ENCODE results near the gene PRKN.

PRKN gene

GRCh38 chr6:162722226-162722625, 5.3 kb downstream of the PRKN start:
- no peak overlapping the region for H3K27ac ChIP-seq (replicated peaks)
- no peak for DNase-seq (ENCODE audit: low read depth in 1 of 2, low spot score in 1 of 2)
- TF ChIP-seq CTCF (IDR thresholded peaks at IDR 0.05; ENCODE audit: insufficient read depth, low read length) (no peak), SPI1 (IDR thresholded peaks at IDR 0.05; ENCODE audit: borderline replicate concordance, low read depth) (no peak), REST (IDR thresholded peaks at IDR 0.05; ENCODE audit: insufficient replicate concordance, low read depth) (no peak), POLR2AphosphoS5 (IDR thresholded peaks at IDR 0.05; ENCODE audit: low read depth) (no peak), GABPA (IDR thresholded peaks at IDR 0.05; ENCODE audit: low read depth) (no peak)
- no peaks in the 10 kb centered on the region for H3K27me3 ChIP-seq (ENCODE audit: insufficient read depth, poor library complexity, severe bottlenecking)
- no peak overlapping the region for H3K4me3 ChIP-seq (replicated peaks; ENCODE audit: insufficient read depth, low read length)

- Histone ChIP-seq H3K4me3 (replicated peaks; ENCODE audit: insufficient read depth, low read length) (no peak overlapping the region), H3K27me3 (ENCODE audit: insufficient read depth, poor library complexity, severe bottlenecking) (no peaks in the 10 kb centered on the region), H3K27ac (replicated peaks) (no peak overlapping the region)
- no peak for TF ChIP-seq POLR2AphosphoS5 (IDR thresholded peaks at IDR 0.05; ENCODE audit: low read depth)
- TF ChIP-seq GABPA (IDR thresholded peaks at IDR 0.05; ENCODE audit: low read depth), result no peak
- no peak for DNase-seq (ENCODE audit: low read depth in 1 of 2, low spot score in 1 of 2)
These were observed 6.2 kb downstream of the PRKN start for GRCh38 chr6:162721404-162721687.

- Histone ChIP-seq H3K27me3 (ENCODE audit: insufficient read depth, poor library complexity, severe bottlenecking) (no peaks in the 10 kb centered on the region), H3K27ac (replicated peaks) (no peak overlapping the region), H3K4me3 (replicated peaks; ENCODE audit: insufficient read depth, low read length) (no peak overlapping the region)
- no peak for TF ChIP-seq REST (IDR thresholded peaks at IDR 0.05; ENCODE audit: insufficient replicate concordance, low read depth)
- DNase-seq (ENCODE audit: low read depth in 1 of 2, low spot score in 1 of 2), result no peak
These were observed 8.0 kb downstream of the PRKN start for GRCh38 chr6:162719528-162719927.

GRCh38 chr6:162715601-162716000, 12.0 kb downstream of the PRKN start:
- no peak for DNase-seq (ENCODE audit: low read depth in 1 of 2, low spot score in 1 of 2)
- Histone ChIP-seq H3K27me3 (ENCODE audit: insufficient read depth, poor library complexity, severe bottlenecking) (no peaks in the 10 kb centered on the region), H3K27ac (replicated peaks) (no peak overlapping the region), H3K4me3 (replicated peaks; ENCODE audit: insufficient read depth, low read length) (no peak overlapping the region)
- TF ChIP-seq SPI1 (IDR thresholded peaks at IDR 0.05; ENCODE audit: borderline replicate concordance, low read depth) (no peak), REST (IDR thresholded peaks at IDR 0.05; ENCODE audit: insufficient replicate concordance, low read depth) (no peak), POLR2AphosphoS5 (IDR thresholded peaks at IDR 0.05; ENCODE audit: low read depth) (no peak), CTCF (IDR thresholded peaks at IDR 0.05; ENCODE audit: insufficient read depth, low read length) (no peak), GABPA (IDR thresholded peaks at IDR 0.05; ENCODE audit: low read depth) (no peak)
